Iris pigment epithelial cell (primary cell): ENCODE data around the gene DPM2.
A peak's percentile ranks its signal among the peaks of the same experiment; 100 is the strongest.

Experiments
- DNase-seq: peaks from one replicate; pipeline ENCODE4 v3.0.0-alpha.2; 2011; ENCODE audit warnings: low read depth

The DPM2 gene

DNA sequence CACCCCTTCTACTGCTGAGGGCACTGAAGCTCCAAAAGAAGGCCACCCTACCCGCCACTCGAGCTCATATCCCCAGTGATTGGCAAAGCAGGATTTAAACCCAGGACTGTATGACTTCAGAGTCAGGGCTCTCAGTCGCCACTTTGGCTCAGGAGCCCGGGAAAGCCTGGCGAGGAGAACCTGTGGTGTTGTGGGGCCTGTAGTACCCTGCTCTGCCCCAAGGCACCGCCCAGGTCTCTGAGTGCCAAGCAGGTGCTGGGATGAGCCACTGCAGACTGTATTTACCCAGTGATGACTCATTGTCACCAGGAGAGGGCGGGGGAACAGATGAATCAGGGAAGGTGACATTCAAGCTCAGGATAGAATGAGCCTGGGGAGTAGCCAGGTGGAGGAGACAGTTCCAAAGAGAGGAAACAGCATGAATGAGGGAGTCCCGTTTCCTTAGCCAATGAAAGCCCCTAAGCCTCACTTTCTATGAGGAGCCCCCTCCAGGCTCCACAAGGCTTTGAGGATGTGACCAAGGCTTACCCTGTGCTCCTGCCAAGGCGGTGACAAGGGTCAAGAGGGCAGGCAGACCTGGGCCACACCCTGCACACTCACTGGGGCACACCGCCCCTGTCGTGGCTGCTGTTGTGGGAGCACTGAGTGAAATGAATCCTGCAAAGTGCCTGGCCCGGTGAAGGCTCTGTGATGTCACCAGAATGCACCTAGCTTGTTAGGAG, 17.8 kb upstream of the DPM2 start:
- no peak for DNase-seq

DNA sequence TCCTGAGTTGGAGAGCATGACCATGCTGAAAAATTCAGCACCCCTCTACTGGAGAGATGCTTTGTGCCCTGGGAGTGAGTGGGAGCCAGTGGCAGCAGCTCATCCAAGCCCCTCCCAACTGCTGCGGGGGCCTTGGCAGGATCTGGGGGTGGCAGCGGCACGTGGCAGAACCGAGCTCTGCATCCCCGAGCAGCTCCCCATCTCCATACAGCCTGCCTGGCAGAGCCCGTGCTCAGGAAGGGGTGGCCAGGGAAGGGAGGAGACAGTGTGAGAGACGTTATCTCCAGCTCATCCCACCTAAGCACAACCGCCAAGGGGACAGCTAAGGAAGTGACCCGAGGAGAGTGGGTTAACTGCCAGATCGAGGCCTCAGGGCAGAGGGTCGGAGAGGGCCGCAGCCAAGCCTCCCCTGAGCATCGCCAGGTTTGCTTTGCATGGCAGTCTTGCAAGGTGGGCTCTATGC, 17.2 kb upstream of the DPM2 start:
- DNase-seq = no peak

DNA sequence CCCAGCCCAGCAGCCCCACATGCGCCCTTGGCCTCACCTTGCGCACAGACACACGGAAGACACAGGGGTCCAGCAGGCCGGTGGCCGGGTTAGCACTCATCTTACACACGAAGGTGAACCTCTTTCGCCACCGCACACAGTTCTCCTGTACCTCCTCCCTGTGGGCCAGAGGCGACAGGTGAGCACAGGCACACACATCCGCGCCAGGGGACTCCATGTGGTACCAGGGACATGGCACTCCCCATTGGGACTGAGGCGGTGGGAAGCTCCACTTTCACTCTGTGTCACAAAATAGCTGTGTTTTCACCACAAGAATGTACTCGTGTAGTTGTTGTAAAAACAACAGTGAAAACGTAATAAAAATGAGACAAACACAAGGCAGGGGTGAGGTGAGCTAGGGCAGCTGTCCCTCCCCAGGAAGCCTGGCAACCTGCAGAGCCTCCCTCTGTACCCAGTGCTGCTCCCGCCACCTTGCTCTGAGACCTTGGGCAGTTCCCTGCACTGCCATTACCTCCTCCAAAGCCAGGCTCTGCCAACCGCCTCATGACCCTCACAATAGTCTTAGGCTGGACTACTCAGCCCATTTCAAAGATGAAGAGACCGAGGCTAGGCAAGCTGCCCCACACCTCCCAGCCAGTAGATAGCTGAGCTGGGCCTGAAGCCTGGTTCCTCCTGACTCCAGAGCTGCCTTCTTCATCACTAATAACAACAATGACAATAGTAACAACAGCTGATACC, 16.3 kb upstream of the DPM2 start:
- DNase-seq = no peak

DNA sequence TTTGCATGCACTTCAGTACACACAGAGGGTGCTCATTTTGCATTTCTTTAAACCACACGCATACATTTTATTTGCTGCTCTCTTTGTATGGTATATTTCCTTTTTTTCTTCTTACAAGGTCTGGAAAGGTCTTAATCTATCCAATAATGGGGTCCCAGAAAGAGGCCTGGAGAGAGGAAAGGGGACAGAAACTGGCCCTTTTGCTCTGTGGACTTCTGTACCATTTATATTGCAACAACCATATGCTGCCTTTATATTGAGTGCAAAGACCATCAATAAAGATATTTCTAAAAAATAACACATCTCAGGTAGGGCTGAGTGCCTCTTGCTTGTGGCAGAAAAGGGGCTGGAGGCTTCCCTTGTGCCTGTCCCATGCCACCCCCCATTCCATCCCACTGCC, 15.5 kb upstream of the DPM2 start:
- DNase-seq = no peak

DNA sequence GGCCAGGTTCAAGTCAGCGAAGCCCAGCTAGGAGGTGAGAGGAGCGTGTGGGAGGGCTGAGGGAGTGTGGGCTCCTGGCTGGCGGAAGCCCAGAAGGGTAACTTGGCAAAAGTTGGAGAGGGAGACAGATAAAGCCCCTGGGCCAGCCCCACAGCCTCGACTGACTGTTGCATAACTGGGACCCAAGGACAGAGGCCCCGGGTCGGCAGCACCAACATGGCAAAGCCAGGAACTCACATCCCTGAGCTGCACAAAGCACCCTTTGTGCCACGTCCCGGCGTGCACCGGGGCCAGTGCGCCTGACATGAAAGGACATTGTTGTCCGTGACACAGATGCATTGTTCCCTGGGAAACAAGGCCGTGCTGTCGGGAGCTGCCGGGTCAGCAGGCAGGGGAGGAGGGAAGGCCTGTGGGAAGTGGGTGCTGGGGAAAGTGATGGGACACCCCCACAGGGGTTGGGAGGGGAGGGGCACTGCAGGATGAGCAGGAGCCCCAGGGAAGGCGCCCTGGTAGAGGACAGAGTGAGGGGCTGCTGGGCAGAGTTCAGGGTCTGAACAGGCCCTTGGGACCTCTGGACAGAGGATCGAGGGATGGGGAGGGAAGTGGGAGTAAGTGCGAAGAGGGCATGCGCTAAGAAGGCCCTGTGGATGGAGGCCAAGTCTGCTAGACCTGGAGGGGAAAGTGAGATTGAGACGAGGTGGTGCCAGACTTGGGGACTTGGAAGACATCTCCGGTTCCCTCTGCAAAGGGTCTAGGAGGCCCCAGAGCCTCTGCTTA, 13.0 kb upstream of the DPM2 start:
- no peak for DNase-seq

DNA sequence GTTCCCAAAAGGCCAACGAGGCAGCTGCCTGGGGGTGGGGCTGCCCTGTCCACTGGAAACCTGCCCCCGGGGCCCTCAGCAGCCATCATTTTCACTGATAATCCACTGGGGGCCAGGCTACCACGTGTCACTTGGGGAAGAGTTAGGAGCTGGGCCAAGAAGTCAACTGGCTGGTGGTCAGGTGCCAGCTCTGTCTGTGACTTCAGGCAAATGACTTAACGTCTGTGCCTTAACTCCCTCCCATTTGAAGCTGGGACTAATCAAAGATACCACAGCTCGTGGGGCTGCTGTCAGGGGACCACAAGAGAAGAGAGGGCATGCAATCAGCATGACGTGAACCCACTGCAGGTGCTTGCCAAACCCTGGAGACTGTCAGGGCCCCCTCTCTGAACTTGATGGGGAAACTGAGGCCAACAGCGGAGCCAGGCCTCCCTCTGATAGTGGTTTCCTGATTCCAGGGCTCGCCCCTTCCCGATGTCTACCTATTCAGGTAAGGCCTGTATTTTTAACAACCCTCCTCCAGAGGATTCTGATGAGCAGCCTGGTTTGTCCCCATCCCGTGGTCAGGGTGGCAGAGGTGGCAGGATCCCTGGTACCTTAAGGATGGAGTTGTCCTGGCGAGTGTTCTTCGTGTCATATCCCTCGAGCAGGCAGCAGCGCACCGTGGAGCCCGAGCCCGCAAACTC, 12.3 kb upstream of the DPM2 start:
- DNase-seq = no peak

DNA sequence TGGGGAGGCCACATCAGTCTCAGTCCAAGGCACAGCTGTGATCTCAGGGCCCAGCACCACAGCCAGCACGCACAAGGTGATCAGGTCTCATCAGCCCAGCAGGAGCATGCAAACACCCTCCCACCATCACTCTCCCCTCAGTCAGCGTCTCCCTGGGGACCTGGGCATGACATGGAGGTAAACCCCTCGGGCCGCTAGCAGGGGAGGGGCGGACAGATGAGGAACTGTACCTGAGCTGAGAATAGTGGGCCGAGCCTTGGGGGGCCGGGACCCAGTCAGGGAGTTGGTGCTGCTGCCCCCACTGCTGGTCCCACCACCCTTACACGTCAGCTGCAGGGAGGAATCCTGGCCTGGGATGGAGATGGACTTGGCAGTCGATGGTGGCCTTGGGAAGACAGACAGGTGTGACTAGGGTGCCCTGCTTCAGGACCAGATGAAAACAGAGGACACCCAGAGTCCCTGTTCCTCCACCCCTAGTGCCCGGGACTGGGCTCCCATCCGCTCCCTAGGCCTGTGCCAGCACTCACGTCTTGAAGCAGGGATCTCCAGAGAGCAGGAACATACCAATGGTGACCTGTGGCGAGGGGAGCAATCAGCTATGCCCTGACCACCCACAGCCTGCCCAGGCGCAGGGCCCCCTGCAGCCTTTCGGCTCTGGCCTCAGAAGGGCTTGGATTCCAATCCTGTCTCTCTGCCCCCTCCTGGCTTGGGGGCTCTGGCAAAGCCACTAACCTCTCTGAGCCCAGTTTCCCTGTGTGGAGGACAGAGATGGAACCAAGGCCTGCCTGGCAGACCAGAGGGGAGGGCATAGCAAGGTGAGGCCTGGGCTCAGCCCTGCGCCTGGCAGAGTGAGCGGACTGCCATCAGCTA, 10.4 kb upstream of the DPM2 start:
- no peak for DNase-seq

DNA sequence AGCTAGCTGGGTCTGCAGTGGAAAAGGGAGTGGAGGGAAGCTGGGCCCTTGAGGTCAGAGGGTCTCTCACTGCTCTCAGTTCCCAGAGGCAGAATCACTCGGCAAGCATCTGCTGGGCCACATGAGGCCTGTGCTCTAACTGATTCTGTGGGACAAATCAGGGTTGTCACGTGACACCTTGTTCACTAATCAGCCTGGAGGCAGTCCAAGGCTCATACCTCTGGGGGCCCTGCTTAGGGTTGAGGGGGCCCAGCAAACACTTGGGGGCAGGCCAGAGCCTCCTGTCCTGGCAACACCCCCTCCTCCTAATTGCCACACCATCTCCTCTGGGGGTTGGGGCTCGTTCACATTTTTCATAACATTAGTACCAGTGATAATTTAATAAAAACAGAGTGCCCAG, 9.1 kb upstream of the DPM2 start:
- no peak for DNase-seq

DNA sequence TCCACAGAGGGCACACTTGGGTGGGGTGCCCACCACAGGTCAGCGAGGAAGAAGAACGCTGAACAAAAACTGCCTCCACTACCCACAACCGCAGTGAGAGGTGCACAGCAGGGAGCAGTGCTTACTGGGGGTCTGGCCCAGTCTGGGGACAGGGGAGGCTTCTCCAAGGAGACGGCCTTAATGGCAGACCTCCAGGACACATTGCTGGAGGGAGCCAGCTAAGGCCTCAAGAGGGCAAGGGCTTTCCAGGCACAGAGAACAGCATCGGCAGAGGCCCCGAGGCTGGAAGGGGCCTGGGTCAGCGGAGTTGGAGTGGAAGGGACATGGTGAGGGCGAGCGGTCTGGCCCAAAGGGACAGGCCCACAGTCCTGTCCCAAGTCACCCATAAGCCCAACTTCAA, 8.3 kb upstream of the DPM2 start:
- no peak for DNase-seq

DNA sequence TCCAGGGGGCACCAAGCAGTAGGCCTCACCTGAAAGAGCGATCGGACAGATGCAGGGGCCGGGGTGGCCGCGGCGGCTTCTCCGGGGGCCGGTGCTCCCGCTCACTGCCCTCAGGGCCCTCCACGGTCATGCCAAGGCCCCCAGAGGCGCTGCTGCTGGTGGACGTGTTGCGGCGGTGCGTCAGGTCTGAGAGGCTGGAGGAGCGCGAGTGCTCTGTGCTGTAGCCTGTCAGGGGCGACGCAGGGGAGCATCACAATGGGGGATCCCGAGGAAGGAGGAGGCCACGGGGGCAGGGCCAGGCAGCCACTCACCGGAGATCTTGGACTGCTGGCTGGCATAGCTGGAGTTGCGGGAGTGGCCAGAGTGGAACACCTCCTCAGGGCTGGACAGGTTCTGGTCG, 7.7 kb upstream of the DPM2 start:
- DNase-seq = no peak

DNA sequence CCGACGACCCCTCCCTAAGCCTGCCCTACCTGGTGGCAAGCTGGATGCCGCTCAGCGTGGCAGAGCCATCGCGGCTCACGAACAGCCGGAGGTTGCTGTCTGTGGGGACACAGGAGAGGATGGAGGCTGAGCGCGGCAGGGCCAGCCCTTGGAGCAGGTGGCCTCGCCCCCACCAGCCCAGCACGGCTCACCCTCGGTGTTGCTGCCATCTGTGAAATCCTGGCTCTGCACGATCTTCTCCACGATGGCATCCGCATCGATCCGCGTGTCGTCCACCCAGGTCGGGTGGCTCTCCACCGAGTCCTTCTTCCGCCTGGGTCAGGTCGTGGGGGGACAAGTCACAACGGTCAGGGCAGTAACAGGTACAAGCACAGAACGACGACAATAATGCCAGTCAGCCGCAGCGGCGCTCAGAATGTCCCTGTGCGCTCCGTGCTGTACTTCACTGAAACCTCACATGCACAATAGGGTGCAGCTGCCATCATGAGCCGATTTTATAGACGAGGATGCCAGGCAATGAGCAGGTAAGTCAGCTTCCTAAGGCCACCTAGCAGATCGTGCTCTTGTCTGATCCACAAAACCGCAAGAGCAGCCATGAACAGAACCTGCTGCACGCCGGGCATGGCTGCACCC, 7.0 kb upstream of the DPM2 start:
- no peak for DNase-seq

DNA sequence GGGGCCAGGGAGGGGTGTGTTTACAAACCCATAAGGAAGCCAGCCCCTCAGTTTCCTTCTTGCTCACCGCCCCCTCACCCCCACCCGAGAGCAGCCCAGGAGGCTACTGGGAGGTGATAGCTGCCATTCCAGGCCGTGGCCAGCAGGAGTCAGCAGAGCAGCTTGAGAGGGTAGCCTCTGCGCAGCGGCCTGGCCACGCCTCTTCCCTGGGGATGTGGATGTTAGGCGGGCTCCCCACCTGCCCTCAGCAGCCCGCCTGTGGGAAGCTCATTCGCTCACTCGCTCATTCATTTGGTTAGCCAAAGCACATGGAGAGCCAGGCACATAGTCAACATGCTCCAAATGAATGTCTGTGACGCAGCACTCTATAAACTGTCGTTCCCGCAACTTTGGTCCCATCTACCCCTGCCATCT, 6.1 kb upstream of the DPM2 start:
- DNase-seq = peak; percentile 65

DNA sequence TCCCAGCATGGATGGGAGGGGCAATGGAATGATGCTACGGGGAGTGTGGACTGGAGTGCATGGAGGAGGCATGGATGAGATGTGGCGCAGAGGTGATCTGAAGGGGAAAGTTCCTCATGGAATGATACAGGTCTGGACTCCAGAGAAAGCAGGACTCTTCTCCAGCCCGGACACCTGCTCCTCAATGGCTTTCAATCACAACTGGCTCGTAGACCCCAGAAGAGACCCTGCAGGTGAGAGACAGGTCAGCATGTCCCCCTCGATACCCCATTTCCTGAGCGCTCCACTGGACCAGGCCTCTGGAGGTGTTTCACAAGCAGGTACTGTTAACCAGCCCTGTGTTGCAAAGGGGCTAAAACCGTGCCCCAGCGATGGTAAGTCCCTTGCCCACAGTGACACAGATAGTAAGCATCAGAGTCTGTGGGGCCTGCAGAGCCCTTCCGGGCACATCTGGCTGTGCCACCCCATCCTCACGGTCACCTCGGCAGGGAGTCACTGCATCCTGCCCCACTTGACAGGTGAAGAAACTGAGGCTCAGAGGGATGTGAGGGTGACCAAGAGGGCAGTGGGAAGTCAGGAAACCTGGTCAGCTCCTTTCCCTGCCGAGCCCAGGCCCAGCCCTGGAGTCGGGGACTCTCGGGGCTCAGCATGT, 5.5 kb upstream of the DPM2 start:
- no peak for DNase-seq

DNA sequence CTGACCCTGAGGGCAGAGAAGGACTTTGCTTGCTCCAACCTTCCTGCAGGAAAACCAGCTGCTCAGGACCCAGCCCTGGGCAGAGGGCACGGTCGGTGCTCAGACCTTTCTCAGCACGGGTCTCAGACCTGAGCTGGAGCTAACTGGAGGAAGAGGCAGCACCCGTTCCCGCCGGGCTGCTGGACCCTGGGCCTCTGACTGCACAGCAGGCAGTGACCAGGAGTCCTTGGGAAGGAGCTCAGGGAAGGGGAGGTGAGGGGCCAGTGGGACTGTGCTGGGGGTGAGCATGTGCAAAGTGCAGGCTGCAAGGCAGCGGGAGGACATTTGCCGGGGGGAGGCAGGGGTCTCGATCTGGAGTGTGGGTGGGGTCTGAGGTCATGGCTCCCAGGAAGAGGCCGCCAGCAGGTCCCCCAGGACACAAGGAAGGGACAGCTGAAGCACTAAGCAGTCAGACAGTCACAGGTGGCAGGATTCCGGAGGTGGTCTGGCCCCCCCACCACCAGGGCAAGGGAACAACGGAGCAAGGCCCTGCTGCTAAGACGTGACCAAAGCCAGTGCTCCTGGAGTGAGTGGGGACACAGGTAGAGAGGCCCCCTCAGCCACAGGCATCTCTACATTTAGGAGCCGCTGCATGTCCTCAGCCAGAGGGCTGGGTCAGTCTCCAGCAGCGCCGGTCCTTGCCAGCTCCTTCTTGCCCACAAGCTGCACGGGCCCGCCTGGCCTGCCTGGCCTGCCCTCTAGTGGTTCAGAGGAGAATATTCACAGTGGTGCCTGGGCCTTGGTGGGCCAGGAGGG, 4.8 kb upstream of the DPM2 start:
- DNase-seq = peak; percentile 61

DNA sequence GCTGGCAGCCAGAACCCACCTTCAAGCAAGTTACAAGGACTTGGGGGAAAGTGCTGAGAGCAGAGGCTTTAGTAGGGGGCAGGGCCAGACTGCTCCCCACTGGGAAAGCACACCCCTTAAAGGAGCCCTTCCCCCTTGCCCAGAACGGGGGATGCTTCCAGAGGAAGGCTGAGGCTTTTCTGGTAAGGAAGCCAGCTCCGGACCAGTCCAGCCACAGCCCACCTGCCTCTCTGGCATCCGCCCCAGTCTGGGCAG, 4.2 kb upstream of the DPM2 start:
- DNase-seq = no peak

DNA sequence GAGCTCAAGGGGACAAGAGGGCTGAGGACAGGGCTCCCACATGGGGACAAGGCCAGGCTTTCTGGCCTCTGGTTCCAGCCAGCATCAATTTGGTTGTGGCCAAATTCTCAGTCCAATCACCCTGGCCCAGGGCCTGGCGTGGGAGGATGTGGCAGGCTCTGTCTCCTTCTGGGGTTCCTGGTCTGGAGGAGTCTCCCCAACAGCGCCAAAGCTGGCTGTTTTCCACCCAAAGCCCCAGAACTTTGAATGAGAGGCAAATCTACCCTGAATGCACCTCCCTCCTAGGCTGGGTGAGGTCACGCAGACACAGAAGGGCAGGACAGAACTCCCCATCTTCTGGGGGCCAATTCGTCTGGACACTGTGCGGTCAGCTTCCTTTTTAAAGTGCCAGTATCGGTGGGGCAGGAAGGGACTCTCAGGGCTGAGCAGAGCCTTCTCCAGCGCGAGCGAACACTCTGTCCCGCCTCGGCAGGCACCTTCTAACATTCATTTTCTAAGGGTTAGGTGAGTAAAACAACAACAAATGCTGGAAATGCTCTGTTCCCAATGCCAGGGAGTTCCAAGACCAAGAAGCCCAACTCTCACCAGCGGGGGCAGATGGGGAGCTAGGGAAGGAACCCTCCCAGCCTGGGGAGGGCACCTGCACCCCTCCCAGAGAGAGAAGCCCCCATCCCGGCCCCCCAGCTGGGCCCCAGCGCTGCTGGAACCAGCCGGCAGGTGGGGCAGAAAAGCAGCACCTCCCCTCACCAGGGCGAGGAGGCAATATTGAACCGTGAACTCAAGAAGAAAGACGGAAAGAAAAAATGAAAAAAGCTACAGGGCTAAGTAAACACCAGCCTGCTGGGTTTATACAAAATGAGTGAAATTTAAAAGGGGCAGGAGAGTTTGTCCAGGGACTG, 3.7 kb upstream of the DPM2 start:
- no peak for DNase-seq

DNA sequence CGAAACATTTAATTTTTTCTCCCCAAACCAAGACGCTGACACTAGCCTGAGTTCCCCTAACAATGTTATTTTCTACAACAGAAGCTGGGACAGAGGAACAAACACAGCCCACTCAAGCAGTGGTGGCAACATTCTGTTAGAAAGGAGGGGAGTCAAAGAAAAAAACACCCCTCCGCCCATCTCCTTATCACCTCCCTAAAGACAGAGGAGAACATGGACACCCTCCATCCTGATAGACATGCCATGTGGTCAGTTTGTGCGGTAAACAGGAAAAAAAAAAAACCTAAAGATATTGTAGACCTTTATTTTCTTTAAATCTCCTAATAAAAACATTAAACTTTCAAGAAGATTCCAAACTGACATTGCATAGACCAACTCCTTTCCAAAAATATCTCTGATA, 2.9 kb upstream of the DPM2 start:
- no peak for DNase-seq

DNA sequence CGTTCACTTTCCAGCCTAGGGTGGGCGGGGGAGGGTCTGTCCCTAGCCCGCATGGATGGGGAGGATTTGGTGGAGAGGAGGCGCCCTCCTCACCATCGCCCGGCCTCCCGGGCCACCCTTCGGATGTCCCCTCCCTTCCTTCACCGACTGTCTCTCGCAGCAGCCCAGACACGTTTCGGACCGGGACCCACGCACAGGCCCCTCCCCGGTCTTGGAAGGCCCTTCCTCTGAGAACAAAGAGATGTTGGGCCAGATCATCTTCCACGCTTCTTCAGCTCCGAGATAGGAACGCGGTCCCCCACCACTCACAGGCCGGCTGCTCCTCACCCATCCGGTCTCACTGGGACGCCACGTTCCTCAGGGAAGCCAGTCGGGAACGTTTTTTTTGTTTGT, 640 bp upstream of the DPM2 start:
- no peak for DNase-seq

DNA sequence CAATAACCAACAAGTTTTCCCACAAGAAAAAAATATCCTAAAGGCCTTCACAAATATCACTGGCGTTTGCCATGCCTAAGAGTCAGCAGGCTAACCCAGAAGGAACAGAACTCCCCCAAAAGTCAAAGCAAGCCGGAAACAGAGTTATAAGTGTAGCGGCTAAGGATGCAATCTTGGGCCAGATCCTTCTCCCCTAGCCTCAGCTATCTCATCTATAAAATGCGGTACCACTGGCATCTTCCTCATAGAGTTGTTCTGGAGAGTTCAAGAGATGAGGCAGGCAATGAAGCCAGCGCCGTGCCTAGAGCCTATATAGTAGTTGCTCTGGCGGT, 632 bp downstream of the DPM2 start:
- no peak for DNase-seq
